IMR-90 (cell line): ENCODE results near the gene AP3M1. TPM values are rescaled to one million over a fixed set of nuclear protein-coding genes. Genes with fewer than 3 reads are reported as not detected.

Experiments used
- ATAC-seq: fragments of 200-7000 bp; cut with Tn5 transposase; 2 replicates; pipeline ENCODE4 v1.9.1; 2020; ENCODE audit warnings: low read depth, mild to moderate bottlenecking, moderate library complexity
- BruUV-seq: library from RNA; stranded (reverse); fragments of 400-500 nt; replicated peaks from 2 replicates; lab custom pipeline; 2021; lab: Mats Ljungman, UMichigan
- CTCF ChIA-PET: fragments of 300-600 bp; formaldehyde crosslinking; extraction: SDS; loops from one replicate; lab custom pipeline; 2021; ENCODE audit warnings: antibody characterized with exemption; lab: Yijun Ruan, JAX
- POLR2A ChIA-PET: fragments of 300-600 bp; sonication (Branson Sonifier 250); formaldehyde crosslinking; loops from one replicate; lab custom pipeline; 2022; ENCODE audit warnings: antibody characterized with exemption; ENCODE audit not compliant: unreplicated experiment; lab: Charles Lee
- DNase-seq: peaks from one replicate; pipeline ENCODE4 v3.0.0; 2013
- H2AFZ ChIP-seq: replicated peaks from 2 replicates; pipeline ENCODE3; 2013; ENCODE audit warnings: low read length, mild to moderate bottlenecking; ENCODE audit not compliant: poor library complexity
- H2AK5ac ChIP-seq: 2 replicates; pipeline ENCODE4 v1.6.1; 2013; ENCODE audit warnings: low read depth, low read length, inconsistent platforms
- H2AK9ac ChIP-seq: replicated peaks from 2 replicates; pipeline ENCODE3; 2013; ENCODE audit warnings: mild to moderate bottlenecking, low read depth, low read length, moderate library complexity; ENCODE audit not compliant: poor library complexity
- H2BK120ac ChIP-seq: 2 replicates; pipeline ENCODE4 v1.6.1; 2013; ENCODE audit warnings: low read depth, low read length, inconsistent platforms
- H2BK15ac ChIP-seq: 3 replicates; pipeline ENCODE4 v1.6.1; 2013; ENCODE audit warnings: low read depth, low read length, inconsistent platforms
- H2BK20ac ChIP-seq: 2 replicates; pipeline ENCODE4 v1.6.1; 2013; ENCODE audit warnings: low read depth, mild to moderate bottlenecking, inconsistent platforms, low read length, moderate library complexity
- H2BK5ac ChIP-seq: 2 replicates; pipeline ENCODE4 v1.6.1; 2013; ENCODE audit warnings: mild to moderate bottlenecking, low read depth, low read length, inconsistent platforms; ENCODE audit not compliant: poor library complexity, severe bottlenecking
- H3K14ac ChIP-seq: replicated peaks from 2 replicates; pipeline ENCODE4 v1.6.1; 2013; ENCODE audit warnings: low read depth, low read length, inconsistent platforms
- H3K18ac ChIP-seq: 2 replicates; pipeline ENCODE4 v1.6.1; 2013; ENCODE audit warnings: low read depth, low read length, control low read depth
- H3K23ac ChIP-seq: 2 replicates; pipeline ENCODE4 v1.6.1; 2013; ENCODE audit warnings: low read depth, low read length, inconsistent platforms
- H3K27ac ChIP-seq: 2 replicates; pipeline ENCODE4 v1.5.1; 2013; ENCODE audit warnings: mild to moderate bottlenecking, control low read depth, low read length; ENCODE audit not compliant: insufficient read depth
- H3K27me3 ChIP-seq: 2 replicates; pipeline ENCODE4 v1.6.1; 2013; ENCODE audit warnings: low read length; ENCODE audit not compliant: control insufficient read depth, insufficient read depth
- H3K36me3 ChIP-seq: 2 replicates; pipeline ENCODE4 v1.6.1; 2013; ENCODE audit warnings: low read length, mixed read lengths; ENCODE audit not compliant: control insufficient read depth, insufficient read depth
- H3K4ac ChIP-seq: 2 replicates; pipeline ENCODE4 v1.6.1; 2013; ENCODE audit warnings: low read depth, low read length, inconsistent platforms
- H3K4me1 ChIP-seq: 2 replicates; pipeline ENCODE4 v1.6.1; 2013; ENCODE audit warnings: low read length, mixed read lengths; ENCODE audit not compliant: control insufficient read depth, insufficient read depth
- H3K4me2 ChIP-seq: 2 replicates; pipeline ENCODE4 v1.6.1; 2013; ENCODE audit warnings: low read depth, mild to moderate bottlenecking, control low read depth, low read length, moderate library complexity
- H3K4me3 ChIP-seq: 2 replicates; pipeline ENCODE4 v1.5.1; 2013; ENCODE audit warnings: low read depth, mild to moderate bottlenecking, control low read depth, low read length, moderate library complexity; ENCODE audit not compliant: insufficient read depth
- H3K56ac ChIP-seq: 2 replicates; pipeline ENCODE4 v1.6.1; 2013; ENCODE audit warnings: low read length, inconsistent platforms; ENCODE audit not compliant: insufficient read depth; ENCODE audit errors: extremely low read depth
- H3K79me1 ChIP-seq, 2 experiments: 2 replicates each; pipeline ENCODE4 v1.6.1; 2013; ENCODE audit warnings: low read length in 2 of 2, inconsistent platforms in 1 of 2, low read depth in 1 of 2
- H3K9ac ChIP-seq: 2 replicates; pipeline ENCODE4 v1.6.1; 2013; ENCODE audit warnings: low read depth, low read length, control low read depth
- H3K9me1 ChIP-seq: 2 replicates; pipeline ENCODE4 v1.6.1; 2013; ENCODE audit warnings: low read length, inconsistent platforms; ENCODE audit not compliant: insufficient read depth
- H3K9me3 ChIP-seq: 2 replicates; pipeline ENCODE4 v1.6.1; 2013; ENCODE audit warnings: low read length; ENCODE audit not compliant: control insufficient read depth, insufficient read depth
- H4K20me1 ChIP-seq: 2 replicates; pipeline ENCODE4 v1.6.1; 2013; ENCODE audit warnings: low read length, inconsistent platforms; ENCODE audit not compliant: insufficient read depth
- H4K5ac ChIP-seq: 2 replicates; pipeline ENCODE4 v1.6.1; 2013; ENCODE audit warnings: mild to moderate bottlenecking, low read depth, low read length, control low read depth
- H4K8ac ChIP-seq, 2 experiments: 2 replicates each; pipeline ENCODE4 v1.6.1; 2013; ENCODE audit warnings: low read depth in 2 of 2, low read length in 2 of 2, control low read depth in 1 of 2, inconsistent platforms in 1 of 2
- H4K91ac ChIP-seq: 2 replicates; pipeline ENCODE4 v1.6.1; 2013; ENCODE audit warnings: low read depth, low read length, inconsistent platforms; ENCODE audit not compliant: insufficient read depth
- BHLHE40 ChIP-seq: fragments of 150-350 bp; IDR thresholded peaks from 2 replicates; pipeline ENCODE4 v1.6.1; 2016; ENCODE audit warnings: mild to moderate bottlenecking, low read depth, low read length
- CEBPB ChIP-seq: IDR thresholded peaks from 2 replicates; pipeline ENCODE4 v1.6.1; 2012; ENCODE audit warnings: low read depth, low read length, improper control_type of control experiment
- CHD1 ChIP-seq: IDR thresholded peaks from 2 replicates; pipeline ENCODE4 v1.6.1; 2012; ENCODE audit warnings: low read depth, low read length, improper control_type of control experiment
- FOS ChIP-seq: fragments of 150-350 bp; IDR thresholded peaks from 2 replicates; pipeline ENCODE4 v1.6.1; 2016; ENCODE audit warnings: low read depth, low read length
- MAZ ChIP-seq: IDR thresholded peaks from 2 replicates; pipeline ENCODE4 v1.6.1; 2012; ENCODE audit warnings: low read depth, mild to moderate bottlenecking, low read length, improper control_type of control experiment, moderate library complexity, borderline replicate concordance
- MXI1 ChIP-seq: IDR thresholded peaks from 2 replicates; pipeline ENCODE4 v1.6.1; 2012; ENCODE audit warnings: low read depth, mild to moderate bottlenecking, low read length, moderate library complexity, borderline replicate concordance
- NFE2L2 ChIP-seq: fragments of 150-350 bp; IDR thresholded peaks from 2 replicates; pipeline ENCODE4 v1.6.1; 2016; ENCODE audit warnings: low read depth, mild to moderate bottlenecking, low read length
- POLR2A ChIP-seq: IDR thresholded peaks from 2 replicates; pipeline ENCODE4 v1.6.1; 2012; ENCODE audit warnings: mild to moderate bottlenecking, low read depth, low read length
- RAD21 ChIP-seq: IDR thresholded peaks from 2 replicates; pipeline ENCODE4 v1.6.1; 2012; ENCODE audit warnings: low read length, improper control_type of control experiment
- RCOR1 ChIP-seq: IDR thresholded peaks from 2 replicates; pipeline ENCODE4 v1.6.1; 2012; ENCODE audit warnings: mild to moderate bottlenecking, low read length, improper control_type of control experiment; ENCODE audit not compliant: insufficient replicate concordance
- RFX5 ChIP-seq: IDR thresholded peaks from 2 replicates; pipeline ENCODE4 v1.8.0; 2012; ENCODE audit warnings: low read depth, mild to moderate bottlenecking, low read length, moderate library complexity
- SMC3 ChIP-seq: fragments of 150-350 bp; IDR thresholded peaks from 2 replicates; pipeline ENCODE4 v1.6.1; 2016; ENCODE audit warnings: low read depth, mild to moderate bottlenecking, antibody characterized with exemption, low read length, moderate library complexity
- WGBS, 2 experiments: methylation state at CpG; one replicate each; pipeline versions ENCODE4 v1.1.5 to v1.1.7; 2013; ENCODE audit warnings: missing lambda C conversion rate in 2 of 2; ENCODE audit not compliant: insufficient read length in 1 of 2; ENCODE audit errors: extremely low coverage in 2 of 2; 5-methylcytosine and 5-hydroxymethylcytosine counted together
- dilution Hi-C: fragments of 300-500 bp; cut with HindIII; formaldehyde crosslinking; loops from one replicate; pipeline ENCODE4 v1.14.3; 2018; ENCODE audit warnings: low sequenced_read_pairs; ENCODE audit not compliant: unreplicated experiment
- in situ Hi-C: fragments of 300-500 bp; cut with MboI; formaldehyde crosslinking; loops from 3 replicates; pipeline ENCODE4 v1.14.3; 2019; ENCODE audit warnings: low sequenced_read_pairs, inconsistent platforms, mixed read lengths
- intact Hi-C: fragments of 100-400 bp; cut with micrococcal nuclease; formaldehyde crosslinking; loops from 2 replicates; pipeline ENCODE4 v1.10.0; 2022
- polyA plus RNA-seq, 3 experiments: library from polyadenylated mRNA; depleted of rRNA; stranded (reverse); fragments of >200 nt; gene quantifications; 2 replicates each; pipeline ENCODE4 v1.2.3, GENCODE V29; 2012; ENCODE audit warnings: low replicate concordance in 1 of 3
- total RNA-seq: library from RNA; depleted of rRNA; stranded (reverse); fragments of >200 nt; gene quantifications from 2 replicates; pipeline ENCODE4 v1.2.3, GENCODE V29; 2012
- TF ChIP-seq, protein P1 (sequence below): fragments of 150-350 bp; IDR thresholded peaks from 2 replicates; pipeline ENCODE4 v1.6.1; 2017; ENCODE audit warnings: mild to moderate bottlenecking, antibody characterized with exemption, low read length, low read depth
- TF ChIP-seq, protein P2 (sequence below): conservative IDR thresholded peaks from 2 replicates; pipeline ENCODE4 v1.5.1; 2012; ENCODE audit warnings: mild to moderate bottlenecking, low read depth, low read length, improper control_type of control experiment
- TF ChIP-seq, protein P3 (sequence below): fragments of 150-350 bp; IDR thresholded peaks from 2 replicates; pipeline ENCODE4 v1.6.1; 2016; ENCODE audit warnings: low read depth, mild to moderate bottlenecking, low read length, moderate library complexity, borderline replicate concordance

The AP3M1 gene
- total and polyA plus RNA-seq, 2 of the 4 experiments (the other 2 are of a cell fraction), result 26.6 to 46.4 TPM

DNA sequence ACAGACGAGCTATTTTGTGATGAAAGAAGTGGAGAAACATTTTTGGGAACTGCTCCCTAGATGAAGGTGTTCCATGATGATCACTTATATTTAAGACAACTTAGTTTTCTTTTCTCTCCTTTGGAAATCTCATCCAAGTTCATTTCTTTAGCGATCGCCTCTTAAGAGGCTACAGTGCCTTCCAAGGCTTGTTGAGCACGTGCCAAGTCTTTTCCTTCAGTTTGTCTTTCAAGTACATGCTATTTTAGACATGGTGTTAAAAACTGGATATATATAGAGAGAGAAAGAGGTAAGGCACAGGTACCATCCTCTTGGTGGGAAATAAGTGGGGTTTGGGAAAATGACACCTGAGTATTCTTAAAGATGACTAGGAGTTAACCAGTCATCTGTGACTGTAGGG is 3.0 kb upstream of the AP3M1 start:
- dilution Hi-C loops, result no loop called here
- CTCF ChIA-PET, result interaction anchor here (0.6 kb wide), 1 partner anchor 586 kb away, joined by 3 read pairs; no protein-coding TSS in a partner anchor

More for the DNA sequence above, 3.0 kb upstream of the AP3M1 start:
- Histone ChIP-seq H2AK9ac (no peak overlapping the region), H4K91ac (no peak overlapping the region), H3K9me3 (no peaks in the 10 kb centered on the region), H3K79me1 (peaks cover 3 to 33% of the 10 kb centered on the region in 2 experiments), H3K14ac (no peak overlapping the region), H2BK120ac (no peak overlapping the region), H4K5ac (no peak overlapping the region), H2BK5ac (no peak overlapping the region), H3K27ac (no peak overlapping the region), H2AFZ (no peak overlapping the region), H3K56ac (no peak overlapping the region), H3K4me3 (no peak overlapping the region), H3K18ac (no peak overlapping the region), H3K36me3 (no peaks in the 10 kb centered on the region), H3K23ac (0 out of 2 replicates have a peak overlapping the region, but pooled peaks have one; percentile 43), H4K20me1 (no peaks in the 10 kb centered on the region), H3K9me1 (no peaks in the 10 kb centered on the region), H3K4me1 (peaks cover 3% of the 10 kb centered on the region; the same call in 1 of the 2 replicates), H3K4me2 (no peak overlapping the region), H3K9ac (no peak overlapping the region), H3K27me3 (no peaks in the 10 kb centered on the region), H2AK5ac (no peak overlapping the region), H2BK20ac (no peak overlapping the region), H4K8ac (no peak overlapping the region), H2BK15ac (no peak overlapping the region), H3K4ac (no peak overlapping the region)
- no CpG with 5 or more reads among the region's 4 CpGs for WGBS, 2 experiments
- in situ Hi-C loops, result no loop called here
- no peak for DNase-seq
- intact Hi-C loops, result loop anchor here (5.0 kb wide), 3 partner anchors 39 to 79 kb away; no protein-coding TSS in a partner anchor
- no peak for TF ChIP-seq MAZ
- TF ChIP-seq, protein P1, sequence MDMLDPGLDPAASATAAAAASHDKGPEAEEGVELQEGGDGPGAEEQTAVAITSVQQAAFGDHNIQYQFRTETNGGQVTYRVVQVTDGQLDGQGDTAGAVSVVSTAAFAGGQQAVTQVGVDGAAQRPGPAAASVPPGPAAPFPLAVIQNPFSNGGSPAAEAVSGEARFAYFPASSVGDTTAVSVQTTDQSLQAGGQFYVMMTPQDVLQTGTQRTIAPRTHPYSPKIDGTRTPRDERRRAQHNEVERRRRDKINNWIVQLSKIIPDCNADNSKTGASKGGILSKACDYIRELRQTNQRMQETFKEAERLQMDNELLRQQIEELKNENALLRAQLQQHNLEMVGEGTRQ, result no peak
- TF ChIP-seq SMC3, result no peak
- no peak for TF ChIP-seq POLR2A
- TF ChIP-seq CHD1, result no peak
- TF ChIP-seq FOS, result no peak
- no peak for TF ChIP-seq MXI1
- no peak for TF ChIP-seq RAD21
- no peak for TF ChIP-seq CEBPB
- TF ChIP-seq RCOR1, result no peak
- TF ChIP-seq, protein P2, sequence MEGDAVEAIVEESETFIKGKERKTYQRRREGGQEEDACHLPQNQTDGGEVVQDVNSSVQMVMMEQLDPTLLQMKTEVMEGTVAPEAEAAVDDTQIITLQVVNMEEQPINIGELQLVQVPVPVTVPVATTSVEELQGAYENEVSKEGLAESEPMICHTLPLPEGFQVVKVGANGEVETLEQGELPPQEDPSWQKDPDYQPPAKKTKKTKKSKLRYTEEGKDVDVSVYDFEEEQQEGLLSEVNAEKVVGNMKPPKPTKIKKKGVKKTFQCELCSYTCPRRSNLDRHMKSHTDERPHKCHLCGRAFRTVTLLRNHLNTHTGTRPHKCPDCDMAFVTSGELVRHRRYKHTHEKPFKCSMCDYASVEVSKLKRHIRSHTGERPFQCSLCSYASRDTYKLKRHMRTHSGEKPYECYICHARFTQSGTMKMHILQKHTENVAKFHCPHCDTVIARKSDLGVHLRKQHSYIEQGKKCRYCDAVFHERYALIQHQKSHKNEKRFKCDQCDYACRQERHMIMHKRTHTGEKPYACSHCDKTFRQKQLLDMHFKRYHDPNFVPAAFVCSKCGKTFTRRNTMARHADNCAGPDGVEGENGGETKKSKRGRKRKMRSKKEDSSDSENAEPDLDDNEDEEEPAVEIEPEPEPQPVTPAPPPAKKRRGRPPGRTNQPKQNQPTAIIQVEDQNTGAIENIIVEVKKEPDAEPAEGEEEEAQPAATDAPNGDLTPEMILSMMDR, result no peak
- TF ChIP-seq RFX5, result no peak
- no peak for TF ChIP-seq NFE2L2
- TF ChIP-seq, protein P3, sequence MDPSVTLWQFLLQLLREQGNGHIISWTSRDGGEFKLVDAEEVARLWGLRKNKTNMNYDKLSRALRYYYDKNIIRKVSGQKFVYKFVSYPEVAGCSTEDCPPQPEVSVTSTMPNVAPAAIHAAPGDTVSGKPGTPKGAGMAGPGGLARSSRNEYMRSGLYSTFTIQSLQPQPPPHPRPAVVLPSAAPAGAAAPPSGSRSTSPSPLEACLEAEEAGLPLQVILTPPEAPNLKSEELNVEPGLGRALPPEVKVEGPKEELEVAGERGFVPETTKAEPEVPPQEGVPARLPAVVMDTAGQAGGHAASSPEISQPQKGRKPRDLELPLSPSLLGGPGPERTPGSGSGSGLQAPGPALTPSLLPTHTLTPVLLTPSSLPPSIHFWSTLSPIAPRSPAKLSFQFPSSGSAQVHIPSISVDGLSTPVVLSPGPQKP, result no peak
- TF ChIP-seq BHLHE40, result no peak
- ATAC-seq, result no peak
- POLR2A ChIA-PET, result no interaction called here
- BruUV-seq, result no TSS peak
